GM12873 (cell line): Measurements from ENCODE around the gene RAB14.

ENCODE experiments used
- CTCF ChIP-seq: IDR thresholded peaks from 2 replicates; pipeline ENCODE4 v1.5.1; 2012; ENCODE audit warnings: low read depth, mild to moderate bottlenecking, moderate library complexity, low read length, control low read depth; ENCODE audit not compliant: insufficient read depth; ENCODE audit errors: missing control alignments

Gene RAB14

GRCh38 chr9:121239851-121240250 lies 38.2 kb upstream of the RAB14 start:
- no peak for TF ChIP-seq CTCF

- TF ChIP-seq CTCF, result no peak
These were observed 37.4 kb upstream of the RAB14 start for GRCh38 chr9:121239071-121239470.

- no peak for TF ChIP-seq CTCF
These were observed 36.2 kb upstream of the RAB14 start for GRCh38 chr9:121237916-121238315.

GRCh38 chr9:121235512-121235911 lies 33.8 kb upstream of the RAB14 start:
- no peak for TF ChIP-seq CTCF

GRCh38 chr9:121234832-121235161 lies 33.1 kb upstream of the RAB14 start:
- TF ChIP-seq CTCF, result no peak

GRCh38 chr9:121233906-121234831 lies 32.5 kb upstream of the RAB14 start:
- no peak for TF ChIP-seq CTCF

GRCh38 chr9:121232251-121232650 lies 30.6 kb upstream of the RAB14 start:
- TF ChIP-seq CTCF, result no peak
